Parathyroid adenoma (tissue), 2 donors: ENCODE data around the gene ASTN2.

Experiments
- H2AFZ ChIP-seq: fragments of 300-600 bp; sonication (generic); one replicate; pipeline ENCODE4 v1.7.0; 2017; ENCODE audit warnings: antibody characterized with exemption, mild to moderate bottlenecking
- H3K27ac ChIP-seq: fragments of 300-600 bp; sonication (generic); one replicate; pipeline ENCODE4 v1.7.0; 2017
- H3K27me3 ChIP-seq: fragments of 300-600 bp; sonication (generic); one replicate; pipeline ENCODE4 v1.7.0; 2017; ENCODE audit warnings: low read length; ENCODE audit not compliant: control insufficient read depth, insufficient read depth
- H3K36me3 ChIP-seq: fragments of 300-600 bp; sonication (generic); one replicate; pipeline ENCODE4 v1.7.0; 2017; ENCODE audit warnings: low read length; ENCODE audit not compliant: control insufficient read depth, insufficient read depth
- H3K4me1 ChIP-seq: fragments of 300-600 bp; sonication (generic); one replicate; pipeline ENCODE4 v1.7.0; 2017; ENCODE audit warnings: control low read depth
- H3K4me2 ChIP-seq: fragments of 300-600 bp; sonication (generic); one replicate; pipeline ENCODE4 v1.7.0; 2017; ENCODE audit warnings: low read length
- H3K4me3 ChIP-seq: fragments of 300-600 bp; sonication (generic); one replicate; pipeline ENCODE4 v1.7.0; 2017; ENCODE audit warnings: low read depth, low read length
- H3K79me2 ChIP-seq: fragments of 300-600 bp; sonication (generic); one replicate; pipeline ENCODE4 v1.7.0; 2017; ENCODE audit warnings: control low read depth
- H3K9ac ChIP-seq: fragments of 300-600 bp; sonication (generic); one replicate; pipeline ENCODE4 v1.7.0; 2017; ENCODE audit warnings: mild to moderate bottlenecking
- H3K9me3 ChIP-seq: fragments of 300-600 bp; sonication (generic); one replicate; pipeline ENCODE4 v1.7.0; 2017; ENCODE audit warnings: low read length; ENCODE audit not compliant: control insufficient read depth
- CTCF ChIP-seq: fragments of 300-600 bp; sonication (generic); IDR thresholded peaks from one replicate; pipeline ENCODE4 v1.7.0; 2017; ENCODE audit warnings: antibody characterized with exemption, mild to moderate bottlenecking
- donor health status: primary hyperparathyroidism.

Gene ASTN2

GRCh38 chr9:116741742-116742141 is 673.1 kb downstream of the ASTN2 start:
- TF ChIP-seq CTCF = no peak
- Histone ChIP-seq H3K9ac (no peak overlapping the region), H3K4me3 (no peak overlapping the region), H3K27me3 (no peaks in the 10 kb centered on the region), H3K4me2 (no peak overlapping the region), H3K9me3 (no peaks in the 10 kb centered on the region), H3K79me2 (no peaks in the 10 kb centered on the region), H3K27ac (no peak overlapping the region), H3K36me3 (no peaks in the 10 kb centered on the region), H3K4me1 (no peaks in the 10 kb centered on the region), H2AFZ (no peak overlapping the region)

GRCh38 chr9:116741086-116741740 is 673.6 kb downstream of the ASTN2 start:
- no peaks in the 10 kb centered on the region for H3K27me3 ChIP-seq
- no peak for TF ChIP-seq CTCF
- H3K36me3 ChIP-seq = no peaks in the 10 kb centered on the region
- no peak overlapping the region for H2AFZ ChIP-seq
- no peaks in the 10 kb centered on the region for H3K9me3 ChIP-seq
- no peak overlapping the region for H3K4me3 ChIP-seq
- H3K27ac ChIP-seq = no peak overlapping the region
- no peak overlapping the region for H3K4me2 ChIP-seq
- H3K9ac ChIP-seq = no peak overlapping the region
- H3K79me2 ChIP-seq = no peaks in the 10 kb centered on the region
- H3K4me1 ChIP-seq = no peaks in the 10 kb centered on the region

GRCh38 chr9:116737152-116737546 is 677.7 kb downstream of the ASTN2 start:
- Histone ChIP-seq H3K9ac (no peak overlapping the region), H3K4me3 (no peak overlapping the region), H3K4me2 (no peak overlapping the region), H3K79me2 (no peaks in the 10 kb centered on the region), H3K4me1 (no peaks in the 10 kb centered on the region), H3K36me3 (no peaks in the 10 kb centered on the region), H3K9me3 (no peaks in the 10 kb centered on the region), H3K27me3 (no peaks in the 10 kb centered on the region), H2AFZ (no peak overlapping the region), H3K27ac (no peak overlapping the region)
- TF ChIP-seq CTCF = peak; percentile 66

- Histone ChIP-seq H2AFZ (no peak overlapping the region), H3K27ac (no peak overlapping the region), H3K27me3 (no peaks in the 10 kb centered on the region), H3K9me3 (no peaks in the 10 kb centered on the region), H3K36me3 (no peaks in the 10 kb centered on the region), H3K4me1 (no peaks in the 10 kb centered on the region), H3K4me2 (no peak overlapping the region), H3K79me2 (no peaks in the 10 kb centered on the region), H3K4me3 (no peak overlapping the region), H3K9ac (no peak overlapping the region)
- no peak for TF ChIP-seq CTCF
Observed at GRCh38 chr9:116736399-116737151, 678.3 kb downstream of the ASTN2 start.
